GM19238 (cell line): ENCODE data around the gene MYOM1.

Experiments used
- DNase-seq: peaks from one replicate; pipeline ENCODE4 v3.0.0; 2011; ENCODE audit warnings: low spot score; ENCODE audit not compliant: insufficient read length

The MYOM1 gene

GRCh38 chr18:3219631-3220335, at the start of gene MYOM1:
Gene MYOM1 (minus strand): TSS chr18:3219968. CDS start chr18:3215223, 4,745 bp downstream.
- no peak for DNase-seq

GRCh38 chr18:3269241-3269913, 49.6 kb upstream of the MYOM1 start:
- no peak for DNase-seq

- no peak for DNase-seq
Observed at GRCh38 chr18:3268306-3268705, 48.5 kb upstream of the MYOM1 start.

- DNase-seq, result no peak
Observed at GRCh38 chr18:3266062-3266608, 46.4 kb upstream of the MYOM1 start.

GRCh38 chr18:3265564-3266033, 45.8 kb upstream of the MYOM1 start:
- no peak for DNase-seq

- no peak for DNase-seq
Observed at GRCh38 chr18:3264362-3264761, 44.6 kb upstream of the MYOM1 start.

GRCh38 chr18:3263132-3263700, 43.4 kb upstream of the MYOM1 start:
- DNase-seq, result no peak

GRCh38 chr18:3262234-3263131, 42.7 kb upstream of the MYOM1 start:
- no peak for DNase-seq

- DNase-seq, result no peak
Observed at GRCh38 chr18:3261373-3262233, 41.8 kb upstream of the MYOM1 start, which contains the start of gene MYL12B. Gene MYL12B (plus strand): TSS chr18:3262133. CDS start chr18:3272899, 10,766 bp downstream.

- DNase-seq, result no peak
Observed at GRCh38 chr18:3260995-3261372, 41.2 kb upstream of the MYOM1 start.

- no peak for DNase-seq
Observed at GRCh38 chr18:3257627-3258120, 37.9 kb upstream of the MYOM1 start.

- DNase-seq, result no peak
Observed at GRCh38 chr18:3256693-3257626, 37.2 kb upstream of the MYOM1 start.

- no peak for DNase-seq
Observed at GRCh38 chr18:3255611-3256165, 35.9 kb upstream of the MYOM1 start.

- DNase-seq, result no peak
Observed at GRCh38 chr18:3254725-3255124, 35.0 kb upstream of the MYOM1 start.

- no peak for DNase-seq
Observed at GRCh38 chr18:3252843-3253242, 33.1 kb upstream of the MYOM1 start.

- DNase-seq, result no peak
Observed at GRCh38 chr18:3251963-3252277, 32.2 kb upstream of the MYOM1 start.

GRCh38 chr18:3251249-3251962, 31.6 kb upstream of the MYOM1 start:
- DNase-seq, result no peak
